Measurements from ENCODE around the gene CD274.

DNA sequence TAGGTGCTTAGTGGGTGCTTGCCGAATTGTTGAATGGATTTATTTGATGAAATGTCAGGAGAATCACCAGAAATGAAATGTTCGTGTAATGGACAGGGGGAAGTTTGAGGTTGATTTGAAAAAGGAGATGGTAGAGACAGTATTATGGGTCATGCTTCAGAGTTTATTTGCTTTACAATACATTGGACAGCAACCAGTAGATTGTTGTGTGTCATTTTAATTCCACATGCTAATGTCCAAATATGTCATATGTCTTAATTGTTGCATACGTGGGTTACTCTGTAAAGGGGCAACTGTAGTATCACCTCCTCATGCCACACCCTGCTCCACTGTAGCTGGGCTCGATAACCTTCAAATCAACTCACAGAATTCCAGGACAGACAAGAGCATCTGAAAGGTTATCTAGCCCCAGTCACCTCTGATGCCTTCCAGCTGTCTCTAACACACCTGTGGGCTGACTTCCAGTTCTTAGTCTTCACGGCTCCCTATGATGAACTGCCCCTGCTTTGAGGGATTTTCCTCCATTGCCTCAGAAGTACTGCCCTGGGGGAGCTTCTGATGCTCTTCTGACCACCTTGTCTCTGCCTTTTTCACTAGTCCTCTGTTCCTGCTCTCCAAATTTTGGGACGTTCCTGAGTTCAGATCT is 61.7 kb downstream of the CD274 start:
- TF ChIP-seq CTCF (IDR thresholded peaks at IDR 0.05) (no peak), POLR2A (IDR thresholded peaks at IDR 0.05) (no peak)

All from heart left ventricle (tissue), 13 donors.